ENCODE data around the gene CPNE4.

Gene CPNE4

DNA sequence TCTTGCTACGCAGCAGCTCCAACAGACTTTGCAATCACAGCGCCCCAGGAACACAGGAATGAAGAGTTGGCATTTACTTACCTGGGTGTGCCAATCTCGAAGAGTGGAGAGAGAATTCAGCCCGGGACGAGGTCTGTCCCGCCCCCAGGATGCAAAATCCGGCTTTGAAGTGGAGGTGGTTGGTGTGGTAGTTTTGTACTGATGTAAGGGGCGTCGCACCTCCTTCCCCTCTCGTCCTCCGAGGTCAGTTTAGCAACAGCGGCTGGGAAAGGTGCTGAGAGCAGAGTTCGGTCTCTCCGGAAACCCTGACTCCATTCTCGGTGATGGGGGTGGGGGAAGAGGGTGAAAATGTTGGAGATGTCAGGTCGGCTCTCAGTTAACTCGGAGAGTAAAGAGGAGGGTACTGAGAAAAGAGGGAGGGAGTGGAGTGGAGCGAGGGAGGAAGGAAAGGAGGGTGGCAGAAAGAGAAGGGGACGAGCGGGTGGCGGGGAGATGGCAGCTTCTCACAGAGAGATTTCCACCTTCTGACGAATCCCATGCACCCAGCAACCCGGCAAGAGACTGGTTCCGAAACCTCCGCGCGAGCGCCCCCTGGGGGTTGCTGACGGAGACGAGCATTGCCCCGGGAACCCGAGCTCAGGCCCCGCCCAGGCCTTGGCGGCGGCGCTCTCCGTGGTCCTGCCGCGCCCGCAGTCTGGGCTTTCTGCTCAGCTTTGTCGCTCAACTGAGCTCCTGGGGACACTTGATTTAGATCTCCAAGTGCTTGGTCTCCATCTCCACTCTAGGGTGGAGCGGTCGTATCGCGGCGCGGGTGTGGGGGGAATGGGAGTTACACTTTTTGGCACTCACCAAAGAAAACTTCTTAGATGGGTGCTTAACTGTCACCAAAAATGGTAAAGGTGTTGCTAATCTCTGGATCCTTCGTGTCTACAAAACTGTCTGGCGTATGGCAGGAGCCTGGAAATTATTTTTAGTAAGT lies at the start of gene CPNE4:
Gene CPNE4 (minus strand): TSS at position 529 of the 979 bp plus-strand sequence.
- in situ Hi-C loops (cut with HindIII; ENCODE audit: low sequenced_read_pairs) = loop anchor here (25.0 kb wide), 1 partner anchor 972 kb away; no protein-coding TSS in a partner anchor
- DNase-seq (ENCODE audit: low read depth) = peak; percentile 38
- peak within 1 kb of the TSS; percentile 43 for H3K4me3 ChIP-seq (ENCODE audit: low read depth, low read length)
- TF ChIP-seq, protein P1, sequence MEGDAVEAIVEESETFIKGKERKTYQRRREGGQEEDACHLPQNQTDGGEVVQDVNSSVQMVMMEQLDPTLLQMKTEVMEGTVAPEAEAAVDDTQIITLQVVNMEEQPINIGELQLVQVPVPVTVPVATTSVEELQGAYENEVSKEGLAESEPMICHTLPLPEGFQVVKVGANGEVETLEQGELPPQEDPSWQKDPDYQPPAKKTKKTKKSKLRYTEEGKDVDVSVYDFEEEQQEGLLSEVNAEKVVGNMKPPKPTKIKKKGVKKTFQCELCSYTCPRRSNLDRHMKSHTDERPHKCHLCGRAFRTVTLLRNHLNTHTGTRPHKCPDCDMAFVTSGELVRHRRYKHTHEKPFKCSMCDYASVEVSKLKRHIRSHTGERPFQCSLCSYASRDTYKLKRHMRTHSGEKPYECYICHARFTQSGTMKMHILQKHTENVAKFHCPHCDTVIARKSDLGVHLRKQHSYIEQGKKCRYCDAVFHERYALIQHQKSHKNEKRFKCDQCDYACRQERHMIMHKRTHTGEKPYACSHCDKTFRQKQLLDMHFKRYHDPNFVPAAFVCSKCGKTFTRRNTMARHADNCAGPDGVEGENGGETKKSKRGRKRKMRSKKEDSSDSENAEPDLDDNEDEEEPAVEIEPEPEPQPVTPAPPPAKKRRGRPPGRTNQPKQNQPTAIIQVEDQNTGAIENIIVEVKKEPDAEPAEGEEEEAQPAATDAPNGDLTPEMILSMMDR (IDR thresholded peaks at IDR 0.05; ENCODE audit: low read depth, low read length, missing control alignments) = peak; percentile 89

DNA sequence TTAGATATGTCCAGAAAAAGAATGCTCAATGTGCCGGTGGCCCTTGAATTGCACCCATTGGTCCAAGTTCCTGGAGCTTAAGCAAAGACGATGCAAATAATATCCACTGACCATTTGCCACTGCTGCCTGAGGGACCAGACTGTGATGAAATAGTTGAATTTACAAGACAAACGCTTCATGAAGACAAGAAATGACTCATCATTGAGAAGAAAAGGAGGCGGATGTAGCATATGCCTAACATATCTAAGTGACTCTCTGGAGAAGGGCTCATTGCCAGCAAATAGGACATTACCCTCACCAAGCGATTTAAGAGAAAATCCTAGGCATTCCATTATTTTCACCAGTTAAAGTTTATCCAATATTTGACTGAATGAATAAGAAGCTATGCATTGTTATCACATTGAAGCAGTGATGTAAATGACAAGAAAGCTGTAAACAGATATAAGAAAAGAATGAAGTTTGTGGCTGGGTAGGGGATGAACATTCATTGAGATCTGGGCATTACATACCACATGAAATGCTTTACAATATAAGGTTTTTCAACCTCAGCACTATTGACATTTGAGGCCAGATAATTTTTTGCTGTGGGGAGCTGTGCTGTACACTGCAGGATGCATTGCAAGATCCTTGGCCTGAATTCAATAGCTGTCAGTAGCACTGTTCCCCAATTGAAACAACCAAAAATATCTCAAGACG lies 48.9 kb upstream of the CPNE4 start:
- DNase-seq (ENCODE audit: low read depth) = peak; percentile 47
- no peak overlapping the region for H3K4me3 ChIP-seq (ENCODE audit: low read depth, low read length)
- TF ChIP-seq, protein P1 (IDR thresholded peaks at IDR 0.05; ENCODE audit: low read depth, low read length, missing control alignments) = no peak
- in situ Hi-C loops (cut with HindIII; ENCODE audit: low sequenced_read_pairs) = no loop called here

DNA sequence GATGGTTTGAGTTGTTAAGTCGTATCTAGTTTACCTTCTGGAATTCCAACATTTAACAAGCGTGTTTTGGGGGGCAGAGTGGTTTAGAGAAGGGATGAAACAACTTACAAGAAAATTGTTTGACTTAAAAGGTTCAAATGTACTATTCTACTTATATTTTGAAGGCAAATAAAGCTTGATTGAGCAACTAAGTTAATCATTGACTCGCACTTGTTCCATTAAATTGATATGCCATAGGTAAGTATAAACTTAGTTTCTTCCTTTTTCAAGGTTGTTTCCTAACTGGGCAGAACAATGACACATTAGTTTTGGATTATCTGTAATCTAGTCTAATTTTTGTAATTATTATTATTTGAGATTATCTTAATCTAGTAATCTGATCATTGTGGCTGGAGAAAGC lies 48.3 kb upstream of the CPNE4 start:
- H3K4me3 ChIP-seq (ENCODE audit: low read depth, low read length) = no peak overlapping the region
- TF ChIP-seq, protein P1 (IDR thresholded peaks at IDR 0.05; ENCODE audit: low read depth, low read length, missing control alignments) = no peak
- DNase-seq (ENCODE audit: low read depth) = no peak
- in situ Hi-C loops (cut with HindIII; ENCODE audit: low sequenced_read_pairs) = no loop called here

DNA sequence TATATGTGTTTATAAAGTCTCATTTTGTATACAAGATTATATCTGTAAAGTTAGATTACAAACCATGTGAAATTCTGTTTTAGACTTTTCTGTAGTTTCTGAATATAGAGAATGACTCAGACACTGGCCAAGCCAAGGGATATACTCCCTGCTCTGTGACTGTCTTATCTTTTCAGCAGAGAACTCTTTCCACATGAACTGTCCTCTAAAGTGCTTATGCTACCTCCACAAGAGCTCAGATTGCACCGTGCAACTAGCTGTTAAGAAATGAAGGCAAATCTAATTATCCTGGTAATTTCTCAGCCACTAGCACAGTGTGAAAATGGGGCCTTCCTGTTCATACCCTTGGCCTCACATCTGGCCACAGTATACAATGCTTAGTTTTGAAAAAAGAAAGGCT lies 44.3 kb upstream of the CPNE4 start:
- H3K4me3 ChIP-seq (ENCODE audit: low read depth, low read length) = no peak overlapping the region
- DNase-seq (ENCODE audit: low read depth) = no peak
- TF ChIP-seq, protein P1 (IDR thresholded peaks at IDR 0.05; ENCODE audit: low read depth, low read length, missing control alignments) = no peak
- in situ Hi-C loops (cut with HindIII; ENCODE audit: low sequenced_read_pairs) = no loop called here

DNA sequence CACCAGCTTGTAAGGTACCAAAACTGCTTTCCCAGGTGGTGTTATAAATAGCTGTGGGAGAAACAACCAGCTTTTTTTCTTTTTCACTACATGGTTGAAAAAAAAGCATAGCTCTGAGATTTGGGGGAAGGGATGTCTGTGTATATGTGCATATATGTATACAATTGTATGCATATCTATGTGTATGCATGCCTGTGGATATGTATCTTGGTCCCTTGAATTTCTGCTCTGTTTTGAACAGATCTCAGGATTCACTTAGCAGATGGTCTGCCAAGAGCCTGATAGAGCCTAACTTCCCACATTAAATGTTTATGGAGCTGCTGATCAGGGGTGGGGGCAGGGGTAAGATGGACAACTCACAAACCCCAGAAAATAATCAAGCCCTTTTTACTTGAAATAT lies 39.0 kb upstream of the CPNE4 start:
- TF ChIP-seq, protein P1 (IDR thresholded peaks at IDR 0.05; ENCODE audit: low read depth, low read length, missing control alignments) = no peak
- H3K4me3 ChIP-seq (ENCODE audit: low read depth, low read length) = no peak overlapping the region
- DNase-seq (ENCODE audit: low read depth) = no peak
- in situ Hi-C loops (cut with HindIII; ENCODE audit: low sequenced_read_pairs) = no loop called here

DNA sequence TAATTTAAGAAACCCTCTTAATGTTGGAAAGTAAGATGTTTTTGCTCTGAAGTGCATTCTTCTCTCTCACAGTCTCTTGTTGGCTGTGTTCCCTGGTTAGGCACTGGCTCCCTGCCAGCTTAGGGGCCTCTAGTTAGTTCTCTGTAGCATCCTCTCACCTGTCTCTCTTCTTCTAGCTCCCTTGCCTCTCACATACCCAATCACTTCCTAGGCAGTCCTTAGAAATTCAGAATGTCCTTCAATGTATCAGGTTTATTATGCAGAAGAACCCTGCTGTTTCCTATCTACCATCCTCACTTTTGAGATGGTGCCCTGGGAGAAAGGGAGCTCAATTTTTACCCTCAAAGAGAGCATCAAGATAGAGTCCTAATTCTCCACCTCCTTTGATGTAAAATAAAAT lies 36.2 kb upstream of the CPNE4 start:
- TF ChIP-seq, protein P1 (IDR thresholded peaks at IDR 0.05; ENCODE audit: low read depth, low read length, missing control alignments) = no peak
- no peak for DNase-seq (ENCODE audit: low read depth)
- no peak overlapping the region for H3K4me3 ChIP-seq (ENCODE audit: low read depth, low read length)
- in situ Hi-C loops (cut with HindIII; ENCODE audit: low sequenced_read_pairs) = no loop called here
